ENCODE data around the gene GAPDHS.

GAPDHS gene

DNA sequence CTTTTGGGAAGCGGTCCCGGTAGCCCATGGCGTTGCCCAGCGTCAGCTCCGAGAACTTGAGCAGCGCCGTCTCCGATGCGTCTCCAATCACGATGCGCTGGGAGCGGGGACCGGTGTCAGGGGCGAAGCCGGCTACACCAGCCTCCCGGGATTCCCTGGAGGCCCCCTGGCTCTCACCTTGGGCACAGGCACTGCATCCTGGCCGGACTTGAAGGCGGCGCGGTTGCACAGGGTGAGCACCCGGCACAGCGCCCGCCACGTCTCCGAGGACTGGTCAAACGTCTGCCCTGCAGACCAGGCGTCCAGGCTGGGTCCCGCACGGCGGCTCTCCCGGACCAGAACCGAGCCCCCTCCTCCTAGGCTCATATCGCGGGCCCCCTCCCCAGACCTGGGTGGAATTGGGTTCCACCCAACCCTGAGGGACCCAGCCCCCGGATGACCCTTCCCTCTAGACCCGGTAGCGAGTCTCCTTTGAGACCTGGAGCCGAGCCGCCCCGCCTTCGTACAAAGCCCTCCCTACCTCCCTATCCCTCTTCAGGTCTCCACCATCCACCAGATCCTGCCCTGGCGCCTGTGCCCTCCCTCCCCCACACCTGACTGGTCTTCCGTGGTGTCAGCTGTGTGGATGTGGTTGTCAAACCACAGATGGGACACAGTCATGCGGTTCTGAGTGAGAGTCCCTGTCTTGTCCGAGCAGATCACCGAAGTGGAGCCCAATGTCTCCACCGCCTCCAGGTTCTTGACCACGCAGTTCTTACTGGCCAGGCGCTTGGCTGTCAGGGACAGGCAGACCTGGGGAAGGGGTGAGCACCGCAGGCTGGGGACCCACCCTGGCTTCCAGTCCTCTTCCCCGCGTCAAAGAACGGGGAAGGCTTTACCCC is 25.4 kb downstream of the GAPDHS start:
- no peak for DNase-seq

DNA sequence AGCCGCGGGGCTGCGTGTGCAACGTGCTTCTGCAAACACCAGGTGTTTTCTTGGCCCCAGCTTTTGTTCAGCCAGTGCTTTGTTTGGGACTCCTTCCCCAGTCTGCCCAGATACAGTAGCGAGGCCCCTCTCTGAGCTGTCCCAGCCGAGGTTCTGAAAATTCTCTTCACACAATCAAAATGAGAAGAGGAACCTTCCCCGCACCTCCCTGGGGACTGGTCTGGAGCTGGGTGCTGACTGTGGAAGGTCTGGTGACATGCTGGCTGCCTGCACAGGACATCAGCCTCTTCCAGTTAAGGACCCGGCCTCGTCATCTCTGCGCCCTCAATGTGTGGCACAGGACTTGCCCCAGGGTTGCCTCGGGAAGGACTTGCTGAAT is 26.0 kb downstream of the GAPDHS start:
- DNase-seq = no peak

DNA sequence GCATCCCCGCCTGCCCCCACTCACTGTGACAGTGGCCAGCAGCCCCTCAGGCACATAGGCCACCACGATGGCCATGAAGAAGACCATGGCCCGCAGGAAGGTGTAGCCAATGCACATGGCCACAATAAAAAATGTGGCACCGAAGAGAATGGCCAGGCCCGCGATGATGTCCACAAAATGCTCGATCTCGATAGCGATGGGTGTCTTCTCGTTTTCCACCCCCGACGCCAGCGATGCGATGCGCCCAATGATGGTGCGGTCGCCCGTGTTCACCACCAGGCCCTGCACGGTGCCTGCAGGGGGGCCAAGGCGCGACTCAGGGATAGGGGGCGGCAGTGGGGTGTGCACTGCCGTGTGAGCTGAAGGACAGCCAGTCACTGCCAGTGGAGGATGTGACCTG is 26.5 kb downstream of the GAPDHS start:
- no peak for DNase-seq

DNA sequence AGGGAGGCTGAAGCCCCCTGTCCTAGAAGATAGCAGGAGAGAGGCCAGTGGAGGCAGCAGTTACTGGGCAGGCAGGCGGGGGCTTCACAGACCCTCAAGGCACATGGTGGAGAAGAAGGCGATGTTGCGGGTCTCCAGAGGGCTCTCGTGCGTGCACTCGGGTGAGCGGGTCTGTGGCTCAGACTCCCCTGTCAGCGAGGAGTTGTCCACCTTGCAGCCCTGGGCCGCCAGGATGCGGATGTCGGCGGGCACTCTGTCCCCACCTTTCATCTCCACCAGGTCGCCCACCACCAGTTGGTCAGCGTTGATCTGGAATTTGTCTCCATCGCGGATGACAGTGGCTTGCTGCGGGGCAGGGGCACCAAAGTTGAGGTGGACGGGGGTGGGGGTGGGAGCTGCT is 27.0 kb downstream of the GAPDHS start:
- no peak for DNase-seq

DNA sequence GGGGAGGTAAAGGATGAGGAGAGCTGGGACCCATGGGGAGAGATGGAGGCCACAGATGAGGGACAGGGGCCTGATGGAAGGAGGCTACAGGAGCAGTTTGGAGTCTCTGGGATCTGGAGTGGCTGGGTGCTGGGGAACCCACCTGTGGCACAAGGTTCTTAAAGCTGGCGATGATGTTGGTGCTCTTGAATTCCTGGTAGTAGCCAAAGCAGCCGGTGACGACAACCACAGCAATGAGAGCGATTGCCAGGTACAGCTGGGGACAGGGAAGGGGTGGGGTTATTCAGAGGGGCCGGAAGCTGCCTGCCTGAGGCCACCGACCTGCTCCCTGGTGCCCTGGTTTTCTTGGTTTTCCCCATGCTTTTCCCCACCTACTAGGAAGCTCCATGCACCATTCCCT is 27.4 kb downstream of the GAPDHS start:
- DNase-seq = no peak

DNA sequence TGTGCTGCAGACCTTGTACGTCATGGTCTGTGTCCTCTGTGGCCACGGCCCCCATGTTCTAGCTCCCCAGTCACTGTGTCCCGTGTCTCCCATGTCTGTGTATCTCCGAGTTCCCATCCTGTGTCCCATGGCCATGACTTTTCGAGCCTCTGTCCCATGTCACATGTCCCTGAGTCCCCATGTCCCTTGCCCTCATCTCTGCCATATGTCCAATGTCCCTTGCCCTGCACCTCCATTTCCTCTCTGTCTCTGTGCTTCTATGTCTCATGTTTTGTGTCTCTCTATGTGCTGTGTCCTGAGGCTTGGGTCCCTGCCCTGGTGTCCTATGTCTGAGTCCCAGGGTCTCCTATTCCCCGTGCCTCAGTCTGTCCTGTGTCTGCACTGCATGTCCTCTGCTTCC is 28.2 kb downstream of the GAPDHS start:
- DNase-seq = no peak

DNA sequence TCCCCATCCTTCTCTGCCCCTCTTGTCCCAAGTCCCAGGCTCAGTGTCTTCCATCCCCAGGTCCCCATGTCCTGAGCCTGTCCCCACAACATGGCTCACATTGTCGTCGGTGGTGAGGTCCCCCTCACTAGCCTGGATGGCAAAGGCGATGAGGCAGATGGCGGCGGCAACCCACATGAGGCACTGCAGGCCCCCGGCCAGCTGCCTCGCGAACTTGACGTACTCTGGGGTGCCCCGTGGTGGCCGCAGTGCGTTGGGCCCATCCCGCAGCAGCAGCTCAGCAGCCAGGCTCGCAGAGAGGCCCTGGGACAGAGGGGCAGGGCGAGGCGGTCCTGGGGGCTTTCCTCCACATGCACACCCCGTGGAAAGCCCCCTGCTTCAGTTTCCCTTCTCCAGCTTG is 29.1 kb downstream of the GAPDHS start:
- DNase-seq = no peak

DNA sequence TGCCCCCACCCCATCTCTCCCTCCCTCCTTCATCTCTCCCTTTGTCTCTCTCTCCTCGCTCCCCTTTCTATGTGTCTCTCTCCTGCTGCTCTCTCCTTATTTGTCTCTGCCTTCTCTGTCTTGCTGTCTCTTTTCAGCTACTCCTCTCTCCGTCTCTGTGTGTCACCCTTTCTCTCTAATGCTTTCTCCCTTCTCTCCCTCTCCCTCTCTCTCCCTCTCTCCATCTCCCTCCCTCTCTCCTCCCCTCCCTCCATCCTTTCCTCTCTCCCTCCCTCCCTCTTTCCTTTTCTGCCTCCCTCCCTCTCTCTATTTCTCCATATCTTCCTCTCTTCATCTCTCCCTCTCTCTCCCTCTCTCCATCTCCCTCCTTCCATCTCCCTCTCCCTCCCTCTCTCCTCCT is 29.5 kb downstream of the GAPDHS start:
- no peak for DNase-seq

DNA sequence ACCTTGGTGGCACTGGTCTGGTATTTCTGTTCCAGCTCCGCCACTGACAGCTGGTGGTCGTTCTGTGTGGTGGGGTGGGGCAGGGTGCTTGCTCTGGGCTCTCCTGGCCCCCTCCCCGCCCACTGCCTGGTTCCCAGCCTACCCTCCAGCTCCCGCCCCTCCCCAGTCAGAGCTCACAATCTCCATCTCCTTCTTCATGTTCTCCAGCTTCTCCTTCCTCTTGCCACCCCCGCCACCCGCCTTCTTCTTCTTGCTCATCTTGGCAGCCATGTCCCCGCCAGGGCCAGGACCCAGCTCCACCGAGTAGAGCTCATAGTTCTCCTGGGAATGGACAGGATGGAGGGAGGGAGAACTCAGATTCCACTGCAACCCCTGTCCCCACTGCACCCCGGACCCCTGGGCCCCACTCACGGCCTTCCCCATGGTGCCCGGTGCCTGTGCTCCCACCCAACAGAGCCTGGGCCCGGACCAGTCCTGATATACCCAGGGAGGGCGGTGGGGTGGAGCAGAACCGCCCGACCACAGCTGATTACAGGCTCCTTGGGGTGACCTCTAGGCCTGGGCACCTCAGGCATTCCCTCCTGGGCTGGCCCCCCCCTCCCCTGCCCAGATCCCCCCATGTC is 30.1 kb downstream of the GAPDHS start, which contains the start of gene ATP4A:
Gene ATP4A (minus strand): TSS at position 452 of the 623 bp plus-strand sequence. CDS start 29 bp downstream, at position 423.
- DNase-seq = no peak

DNA sequence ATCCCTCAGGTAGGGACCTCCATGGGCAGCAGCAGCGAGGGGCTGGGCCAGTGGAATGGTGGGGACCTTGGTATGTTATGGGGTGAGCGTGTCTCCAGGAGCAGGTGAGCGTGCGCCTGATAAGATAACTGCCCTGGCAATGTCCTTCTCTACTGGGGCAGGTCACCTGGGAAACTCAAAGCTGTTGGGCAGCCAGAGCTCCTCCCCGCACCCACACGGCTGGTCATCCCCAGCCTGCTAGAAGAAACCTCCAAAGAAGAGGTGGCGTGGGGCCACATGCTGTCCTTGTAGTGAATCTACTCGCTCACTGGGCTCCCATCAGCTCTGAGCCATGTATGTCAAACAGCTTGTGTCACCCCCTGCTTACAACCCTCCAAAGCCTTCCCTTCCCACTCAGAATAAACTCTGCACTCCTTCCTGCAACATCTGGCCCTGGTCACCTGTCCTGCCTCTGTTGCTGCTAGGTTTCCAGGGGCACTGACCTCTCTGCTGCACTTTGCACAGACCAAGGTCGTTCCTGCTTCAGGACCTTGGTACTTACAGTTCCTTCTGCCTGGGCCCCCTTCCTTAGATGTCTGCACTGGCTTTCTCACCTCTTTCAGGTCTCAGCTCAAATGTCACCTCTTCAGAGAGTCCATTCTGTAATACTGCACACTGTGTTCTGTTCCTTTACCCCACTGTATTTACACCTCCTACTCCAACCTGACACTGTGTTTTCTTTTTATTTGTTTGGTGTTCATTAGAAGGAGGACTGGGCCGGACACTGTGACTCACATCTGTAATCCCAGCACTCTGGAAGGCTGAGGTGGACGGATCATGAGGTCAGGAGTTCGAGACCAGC is 32.0 kb downstream of the GAPDHS start:
- DNase-seq = no peak

DNA sequence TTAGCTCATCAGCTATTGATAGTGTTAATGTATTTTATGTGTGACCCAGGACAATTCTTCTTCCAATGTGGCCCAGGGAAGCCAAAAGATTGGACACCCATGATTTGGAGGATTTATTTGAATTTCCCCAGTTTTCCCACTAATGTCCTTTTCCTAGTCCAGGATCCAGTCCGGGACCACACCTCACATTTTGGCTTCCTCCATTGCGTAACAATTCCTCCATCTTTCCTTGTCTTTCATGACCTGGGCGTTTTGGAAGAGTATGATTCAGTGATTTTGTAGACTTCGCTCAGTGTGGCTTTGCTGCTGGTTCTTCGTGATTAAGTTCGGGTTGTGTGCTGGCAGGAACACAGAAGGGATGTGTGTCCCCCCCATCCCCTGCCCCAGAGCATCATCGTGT is 33.5 kb downstream of the GAPDHS start:
- no peak for DNase-seq

DNA sequence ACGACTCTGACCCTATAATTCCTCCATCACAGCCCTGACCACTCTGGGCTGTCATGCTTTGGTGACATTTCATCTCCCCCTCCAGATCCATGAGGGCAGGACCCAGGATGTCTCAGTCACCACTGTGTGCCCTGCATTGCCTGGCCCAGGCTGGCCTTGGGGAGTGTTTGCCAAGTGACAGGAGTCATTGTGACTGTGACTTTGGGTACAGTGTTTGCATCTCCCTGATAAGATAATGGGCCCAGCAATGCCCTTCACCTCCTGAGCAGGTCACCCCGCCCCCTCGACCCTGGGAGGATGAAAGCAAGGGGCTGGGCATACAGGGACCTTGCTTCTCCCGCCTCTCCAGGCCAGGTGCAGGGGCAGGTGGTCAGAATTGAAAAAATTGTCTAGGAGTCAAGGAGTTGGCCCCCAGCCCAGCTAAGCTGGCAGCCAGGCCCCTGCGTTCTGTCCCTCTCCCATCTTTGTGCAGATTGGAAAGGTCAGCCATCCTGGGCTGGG is 36.1 kb downstream of the GAPDHS start:
- no peak for DNase-seq

DNA sequence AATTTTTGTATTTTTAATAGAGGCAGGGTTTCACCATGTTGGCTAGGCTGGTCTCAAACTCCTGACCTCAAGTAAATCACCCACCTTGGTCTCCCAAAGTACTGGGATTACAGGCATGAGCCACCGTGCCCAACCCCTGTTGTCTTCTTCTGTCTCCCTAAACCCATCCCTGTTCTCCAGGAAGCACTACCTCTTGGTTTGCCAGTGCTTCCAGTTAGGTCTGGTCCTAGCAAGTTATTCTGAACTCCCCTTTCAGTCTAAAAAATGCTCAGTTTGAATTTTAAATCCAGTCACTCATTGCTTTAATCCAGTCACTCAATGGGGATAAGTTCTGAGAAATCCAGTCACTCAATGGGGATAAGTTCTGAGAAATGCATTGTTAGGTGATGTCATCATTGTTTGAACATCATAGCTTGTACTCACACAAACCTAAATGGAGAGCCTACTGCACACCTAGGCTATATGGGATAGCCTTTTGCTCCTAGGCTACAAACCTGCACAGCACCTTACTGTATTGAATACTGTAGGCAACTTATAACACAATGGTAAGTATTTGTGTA is 38.2 kb downstream of the GAPDHS start:
- no peak for DNase-seq

DNA sequence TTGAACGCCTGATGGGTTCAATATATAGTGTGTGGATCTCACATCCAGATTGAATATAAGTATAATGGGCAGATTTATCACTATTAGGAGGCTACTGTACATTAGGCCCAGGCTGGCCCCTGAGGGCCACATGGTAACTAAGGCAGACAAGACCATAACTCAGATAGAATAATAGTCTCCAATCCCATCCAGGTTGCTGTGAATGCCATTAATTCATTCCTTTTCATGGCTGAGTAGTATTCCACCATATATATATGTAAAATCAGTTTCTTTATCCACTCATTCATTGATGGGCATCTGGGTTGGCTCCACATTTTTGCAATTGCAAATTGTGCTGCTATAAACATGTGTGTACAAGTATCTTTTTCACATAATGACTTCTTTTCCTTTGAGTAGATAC is 44.7 kb downstream of the GAPDHS start:
- DNase-seq = no peak

DNA sequence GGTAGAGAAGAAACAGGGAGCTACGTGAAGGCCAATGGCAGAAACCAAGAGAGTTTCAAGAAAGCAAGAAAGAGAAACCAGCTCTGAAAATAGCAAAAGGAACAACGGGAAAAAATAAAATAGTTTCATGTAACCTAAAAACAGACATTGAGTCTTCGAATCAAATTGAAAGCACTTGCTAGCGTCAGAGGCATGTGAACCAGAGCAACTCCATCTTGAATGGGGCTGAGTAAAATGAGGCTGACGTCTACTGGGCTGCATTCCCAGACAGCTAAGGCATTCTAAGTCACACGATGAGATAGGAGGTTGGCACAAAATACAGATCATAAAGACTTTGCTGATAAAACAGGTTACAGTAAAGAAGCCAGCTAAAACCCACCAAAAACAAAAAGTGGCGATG is 45.5 kb downstream of the GAPDHS start:
- no peak for DNase-seq

DNA sequence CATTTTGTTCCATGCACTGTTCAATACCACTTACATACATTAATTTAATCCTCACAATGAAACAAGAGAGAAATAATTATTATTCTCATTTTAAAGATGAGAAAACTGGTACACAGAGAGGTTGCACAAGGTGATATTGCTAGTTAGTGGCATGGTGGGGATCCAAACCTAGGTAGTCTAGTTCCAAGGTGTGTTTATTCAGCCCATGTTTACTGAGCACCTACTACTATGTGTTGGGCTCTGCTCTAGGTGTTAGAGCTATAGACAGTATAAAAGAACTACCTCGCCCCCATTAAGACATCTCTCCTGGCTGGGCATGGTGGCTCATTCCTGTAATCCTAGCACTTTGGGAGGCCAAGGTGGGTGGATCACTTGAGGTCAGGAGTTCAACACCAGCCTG is 49.5 kb downstream of the GAPDHS start:
- DNase-seq = no peak

DNA sequence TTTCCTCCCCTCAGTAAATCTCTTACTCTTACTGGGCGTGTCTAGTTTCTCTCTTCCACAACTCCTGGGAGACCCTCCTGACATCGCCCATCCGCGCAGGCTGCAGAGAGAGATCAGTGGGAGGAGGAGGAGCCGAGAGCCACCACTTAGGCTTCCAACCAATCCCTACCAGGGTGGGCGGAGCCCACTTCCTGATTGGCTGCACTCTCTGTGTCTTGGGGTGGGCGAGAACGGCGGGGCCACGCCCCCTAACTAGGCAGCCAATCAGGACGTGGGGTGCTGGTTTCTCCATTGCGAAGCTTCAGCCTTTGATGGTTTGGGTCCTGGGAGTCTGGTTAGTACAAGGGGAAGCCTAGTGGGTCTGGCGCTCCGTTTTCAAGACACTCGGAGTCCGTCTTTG is 52.6 kb downstream of the GAPDHS start, which contains the start of gene PMIS2:
Gene PMIS2 (plus strand): TSS at position 326 of the 400 bp plus-strand sequence. CDS start 87 bp downstream, outside the sequence.
- no peak for DNase-seq

DNA sequence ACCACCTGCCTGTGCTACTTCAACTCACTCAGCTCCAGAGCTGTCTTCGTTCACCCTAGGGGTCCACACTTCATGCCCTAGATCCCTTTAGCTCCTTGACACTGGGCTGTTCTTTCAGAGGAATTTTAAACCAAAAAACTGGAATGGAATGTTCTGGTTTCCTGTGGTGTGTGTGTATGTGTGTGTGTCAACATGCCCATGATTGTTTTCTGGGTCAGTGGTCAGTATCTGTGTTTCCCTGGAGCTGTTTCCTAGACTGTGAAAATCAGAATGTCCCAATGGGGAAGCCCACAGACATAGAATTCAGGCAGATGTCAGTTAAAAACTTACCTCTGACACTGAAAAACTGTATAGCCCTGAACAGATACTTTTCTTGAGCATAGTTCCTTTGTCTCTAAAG is 54.1 kb downstream of the GAPDHS start:
- no peak for DNase-seq

DNA sequence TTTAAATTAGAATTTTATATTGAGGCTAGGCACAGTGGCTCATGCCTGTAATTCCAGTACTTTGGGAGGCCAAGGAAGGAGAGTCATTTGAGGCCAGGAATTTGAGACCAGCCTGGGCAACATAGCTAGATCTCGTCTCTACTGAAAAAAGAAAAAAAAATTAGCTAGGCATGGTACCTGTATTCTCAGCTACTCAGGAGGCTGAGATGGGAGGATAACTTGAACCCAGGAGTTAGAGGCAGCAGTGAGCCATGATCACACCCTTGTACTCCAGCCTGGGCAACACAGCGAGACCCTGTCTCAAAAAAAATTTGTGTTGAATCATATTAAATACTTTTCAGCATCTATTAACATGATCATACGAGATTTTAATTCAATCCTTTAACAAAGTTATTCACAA is 57.6 kb downstream of the GAPDHS start:
- DNase-seq = no peak

DNA sequence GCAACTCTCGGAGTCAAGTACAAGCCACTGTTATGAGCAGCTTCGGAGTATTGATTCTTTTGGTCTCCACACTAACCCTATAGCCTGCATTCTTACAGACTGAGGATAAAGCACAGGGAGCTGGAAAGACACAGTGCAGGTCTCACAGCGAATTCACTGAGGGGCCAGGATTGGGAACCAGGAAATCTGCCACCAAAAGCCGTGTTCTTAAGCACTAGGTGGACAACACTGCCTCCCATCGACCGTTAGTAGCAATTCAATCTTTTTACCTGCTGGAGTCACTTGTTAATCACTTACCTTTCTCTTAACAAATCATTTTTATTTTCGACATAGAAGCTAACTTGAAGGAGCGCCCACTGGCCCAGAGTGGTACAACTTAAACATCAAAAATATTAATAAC is 59.0 kb downstream of the GAPDHS start:
- no peak for DNase-seq

Measured in activated gamma-delta T cell (primary cell).